ENCODE results near the gene CAMKMT.

DNA sequence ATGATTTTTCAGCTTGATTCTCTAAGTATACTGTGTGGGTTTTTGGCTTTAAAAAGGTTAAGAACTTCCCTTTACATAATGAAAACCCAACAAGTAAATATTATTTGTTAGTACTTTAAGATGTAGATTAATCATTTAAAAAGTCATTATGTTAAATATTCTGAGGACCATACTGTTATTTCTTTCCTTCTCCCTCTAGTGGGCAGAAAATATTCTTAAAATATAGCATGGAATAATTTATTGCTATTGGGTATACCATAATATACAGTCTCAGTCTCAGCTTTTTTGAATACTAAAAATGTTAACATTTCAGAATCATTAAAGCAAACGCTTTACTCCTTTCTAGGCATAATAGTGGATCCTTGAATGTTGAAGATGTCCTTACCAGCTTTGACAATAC lies 28.1 kb downstream of the CAMKMT start:
- TF ChIP-seq POLR2A (IDR thresholded peaks at IDR 0.05): no peak
- TF ChIP-seq, protein P1, sequence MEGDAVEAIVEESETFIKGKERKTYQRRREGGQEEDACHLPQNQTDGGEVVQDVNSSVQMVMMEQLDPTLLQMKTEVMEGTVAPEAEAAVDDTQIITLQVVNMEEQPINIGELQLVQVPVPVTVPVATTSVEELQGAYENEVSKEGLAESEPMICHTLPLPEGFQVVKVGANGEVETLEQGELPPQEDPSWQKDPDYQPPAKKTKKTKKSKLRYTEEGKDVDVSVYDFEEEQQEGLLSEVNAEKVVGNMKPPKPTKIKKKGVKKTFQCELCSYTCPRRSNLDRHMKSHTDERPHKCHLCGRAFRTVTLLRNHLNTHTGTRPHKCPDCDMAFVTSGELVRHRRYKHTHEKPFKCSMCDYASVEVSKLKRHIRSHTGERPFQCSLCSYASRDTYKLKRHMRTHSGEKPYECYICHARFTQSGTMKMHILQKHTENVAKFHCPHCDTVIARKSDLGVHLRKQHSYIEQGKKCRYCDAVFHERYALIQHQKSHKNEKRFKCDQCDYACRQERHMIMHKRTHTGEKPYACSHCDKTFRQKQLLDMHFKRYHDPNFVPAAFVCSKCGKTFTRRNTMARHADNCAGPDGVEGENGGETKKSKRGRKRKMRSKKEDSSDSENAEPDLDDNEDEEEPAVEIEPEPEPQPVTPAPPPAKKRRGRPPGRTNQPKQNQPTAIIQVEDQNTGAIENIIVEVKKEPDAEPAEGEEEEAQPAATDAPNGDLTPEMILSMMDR (IDR thresholded peaks at IDR 0.05): no peak
